ENCODE data around the gene SYNE1.
"Not testable (repeated sequence)": the region's sequence is repeated elsewhere in the genome, so short reads cannot be mapped to it uniquely, and the experiment has no call there.

Gene SYNE1

DNA sequence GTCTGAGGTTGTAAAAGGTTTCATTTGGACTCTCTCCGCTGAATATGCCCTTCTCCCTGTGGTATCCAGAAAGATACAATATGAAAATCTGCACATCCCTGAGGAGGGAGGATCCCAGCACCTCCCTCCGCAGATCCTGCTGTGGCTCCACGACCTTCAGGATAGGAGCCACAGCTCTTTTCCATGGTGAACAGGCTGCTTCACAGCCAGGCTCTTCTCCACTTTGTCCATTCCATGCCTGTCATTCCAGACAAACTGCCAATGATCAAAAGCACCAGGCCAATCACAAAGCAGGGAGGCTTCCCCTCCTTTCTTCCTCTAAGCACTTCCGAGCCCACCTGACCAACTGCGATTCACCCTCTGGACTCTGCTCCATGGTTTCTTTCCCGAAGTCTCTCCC is 489.9 kb downstream of the SYNE1 start:
- no peaks in the 10 kb centered on the region for H3K9me3 Mint-ChIP-seq
- no peak for DNase-seq
- no peak overlapping the region for H3K27ac Mint-ChIP-seq
- H3K4me1 Mint-ChIP-seq, result peaks cover 6% of the 10 kb centered on the region
- no peaks in the 10 kb centered on the region for H3K27me3 Mint-ChIP-seq (ENCODE audit: low read depth, poor library complexity)
- peaks cover 12% of the 10 kb centered on the region for H3K36me3 Mint-ChIP-seq (ENCODE audit: low read depth)
- H3K4me3 Mint-ChIP-seq, result no peak overlapping the region
- TF ChIP-seq, protein P1, sequence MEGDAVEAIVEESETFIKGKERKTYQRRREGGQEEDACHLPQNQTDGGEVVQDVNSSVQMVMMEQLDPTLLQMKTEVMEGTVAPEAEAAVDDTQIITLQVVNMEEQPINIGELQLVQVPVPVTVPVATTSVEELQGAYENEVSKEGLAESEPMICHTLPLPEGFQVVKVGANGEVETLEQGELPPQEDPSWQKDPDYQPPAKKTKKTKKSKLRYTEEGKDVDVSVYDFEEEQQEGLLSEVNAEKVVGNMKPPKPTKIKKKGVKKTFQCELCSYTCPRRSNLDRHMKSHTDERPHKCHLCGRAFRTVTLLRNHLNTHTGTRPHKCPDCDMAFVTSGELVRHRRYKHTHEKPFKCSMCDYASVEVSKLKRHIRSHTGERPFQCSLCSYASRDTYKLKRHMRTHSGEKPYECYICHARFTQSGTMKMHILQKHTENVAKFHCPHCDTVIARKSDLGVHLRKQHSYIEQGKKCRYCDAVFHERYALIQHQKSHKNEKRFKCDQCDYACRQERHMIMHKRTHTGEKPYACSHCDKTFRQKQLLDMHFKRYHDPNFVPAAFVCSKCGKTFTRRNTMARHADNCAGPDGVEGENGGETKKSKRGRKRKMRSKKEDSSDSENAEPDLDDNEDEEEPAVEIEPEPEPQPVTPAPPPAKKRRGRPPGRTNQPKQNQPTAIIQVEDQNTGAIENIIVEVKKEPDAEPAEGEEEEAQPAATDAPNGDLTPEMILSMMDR (IDR thresholded peaks at IDR 0.05), result no peak

DNA sequence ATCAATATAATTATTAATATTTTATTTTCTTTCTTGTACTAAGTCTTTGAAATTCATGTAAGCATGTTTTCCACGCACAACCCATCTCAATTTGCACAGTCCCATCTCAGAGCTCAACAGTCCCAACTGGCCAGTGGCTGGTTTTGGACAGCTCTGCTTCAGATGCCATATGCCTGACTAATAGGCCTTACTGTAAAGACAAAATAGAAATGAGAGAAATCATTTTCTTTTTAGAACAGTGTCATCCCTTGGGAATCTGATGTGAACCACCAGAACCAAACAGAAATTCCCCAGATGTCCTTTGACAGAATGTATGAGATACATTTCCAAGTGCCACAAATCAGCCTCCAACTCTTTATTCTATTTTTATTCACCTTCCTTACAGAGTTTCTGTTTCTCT is 490.8 kb downstream of the SYNE1 start:
- peaks cover 12% of the 10 kb centered on the region for H3K36me3 Mint-ChIP-seq (ENCODE audit: low read depth)
- H3K4me3 Mint-ChIP-seq, result no peak overlapping the region
- no peaks in the 10 kb centered on the region for H3K9me3 Mint-ChIP-seq
- DNase-seq, result no peak
- H3K4me1 Mint-ChIP-seq, result peaks cover 6% of the 10 kb centered on the region
- no peak overlapping the region for H3K27ac Mint-ChIP-seq
- TF ChIP-seq, protein P1 (IDR thresholded peaks at IDR 0.05), result no peak
- no peaks in the 10 kb centered on the region for H3K27me3 Mint-ChIP-seq (ENCODE audit: low read depth, poor library complexity)

DNA sequence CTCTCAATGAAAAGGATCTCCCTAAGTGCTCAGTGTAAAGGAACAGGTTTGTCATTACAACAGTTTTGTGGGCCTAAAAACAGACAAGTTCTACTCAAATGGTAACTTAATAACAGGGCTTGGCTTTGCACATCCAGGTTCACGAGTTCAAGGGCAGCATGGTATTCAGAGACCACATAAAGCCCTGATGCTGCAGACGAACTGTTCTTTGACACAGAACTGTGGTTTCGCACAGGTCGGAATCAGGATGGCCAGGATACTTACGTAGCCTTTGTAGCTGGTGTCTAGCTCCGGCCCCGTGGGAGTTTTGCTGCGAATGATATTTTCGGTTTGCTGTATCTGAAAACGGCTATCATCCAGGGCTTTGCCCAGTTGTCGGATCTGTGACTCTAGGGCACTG is 493.8 kb downstream of the SYNE1 start:
- no peaks in the 10 kb centered on the region for H3K9me3 Mint-ChIP-seq
- H3K4me3 Mint-ChIP-seq, result no peak overlapping the region
- TF ChIP-seq, protein P1 (IDR thresholded peaks at IDR 0.05), result no peak
- no peak for DNase-seq
- H3K27me3 Mint-ChIP-seq (ENCODE audit: low read depth, poor library complexity), result no peaks in the 10 kb centered on the region
- H3K4me1 Mint-ChIP-seq, result peaks cover 6% of the 10 kb centered on the region
- H3K27ac Mint-ChIP-seq, result no peak overlapping the region
- peaks cover 16% of the 10 kb centered on the region for H3K36me3 Mint-ChIP-seq (ENCODE audit: low read depth)

DNA sequence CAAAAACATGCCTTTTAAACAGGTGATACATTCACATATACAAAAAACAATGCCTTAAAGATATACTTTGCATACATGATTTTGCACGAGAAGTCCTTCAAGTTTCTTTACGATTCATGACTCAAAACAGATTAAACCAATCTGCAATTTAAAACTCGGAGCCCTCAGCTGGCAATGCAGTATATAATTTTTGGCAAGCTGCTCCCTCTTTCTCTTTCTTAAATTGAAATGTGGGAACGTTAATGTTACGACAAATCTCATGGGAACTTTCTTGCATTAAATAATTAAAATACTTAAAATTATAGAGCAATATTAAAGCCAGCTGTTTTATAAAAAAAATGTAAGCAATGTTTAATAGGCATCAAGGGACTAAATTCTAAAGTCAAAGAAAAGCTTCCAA is 495.1 kb downstream of the SYNE1 start:
- Mint-ChIP-seq H3K4me3 (no peak overlapping the region), H3K36me3 (ENCODE audit: low read depth) (peaks cover 16% of the 10 kb centered on the region), H3K9me3 (no peaks in the 10 kb centered on the region), H3K27me3 (ENCODE audit: low read depth, poor library complexity) (no peaks in the 10 kb centered on the region), H3K27ac (no peak overlapping the region), H3K4me1 (peaks cover 6% of the 10 kb centered on the region)
- TF ChIP-seq, protein P1 (IDR thresholded peaks at IDR 0.05), result no peak
- no peak for DNase-seq

DNA sequence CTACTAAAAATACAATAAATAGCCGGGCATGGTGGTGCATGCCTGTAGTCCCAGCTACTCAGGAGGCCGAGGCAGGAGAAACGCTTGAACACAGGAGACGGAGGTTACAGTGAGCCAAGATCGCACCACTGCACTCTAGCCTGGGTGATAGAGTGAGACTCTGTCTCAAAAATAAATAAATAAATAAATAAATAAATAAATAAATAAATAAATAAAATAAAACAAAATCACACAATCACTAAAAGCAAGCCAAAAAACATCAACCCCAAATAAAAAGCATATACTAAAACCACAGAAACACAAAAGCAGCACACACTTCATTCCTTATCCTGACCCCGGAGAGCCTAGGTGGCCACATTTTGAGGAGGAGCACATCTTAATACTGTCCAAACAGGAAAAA is 498.8 kb downstream of the SYNE1 start:
- peak overlapping the region; percentile 12 for H3K27ac Mint-ChIP-seq
- H3K9me3 Mint-ChIP-seq, result not testable (repeated sequence)

DNA sequence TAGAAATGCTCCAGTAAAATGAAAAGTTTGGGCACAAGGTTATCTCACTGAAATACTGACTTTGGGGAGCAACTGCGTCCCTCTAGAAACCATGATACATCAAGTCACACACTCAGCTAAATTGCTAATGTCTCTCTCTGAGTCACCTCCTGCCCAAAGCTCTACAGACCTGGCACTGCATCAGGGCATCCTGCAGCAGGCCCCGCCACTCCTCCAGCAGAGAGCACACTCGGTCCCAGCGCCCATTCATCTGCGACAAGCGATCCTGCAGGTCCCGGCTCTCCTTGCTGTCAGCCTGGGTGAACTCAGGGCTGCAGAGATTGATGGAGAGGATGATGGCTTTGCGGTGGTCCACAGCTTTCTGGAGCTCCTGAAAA is 500.7 kb downstream of the SYNE1 start:
- Mint-ChIP-seq H3K36me3 (ENCODE audit: low read depth) (peaks cover 39% of the 10 kb centered on the region), H3K27ac (no peak overlapping the region), H3K9me3 (no peaks in the 10 kb centered on the region), H3K4me1 (peaks cover 5% of the 10 kb centered on the region), H3K27me3 (ENCODE audit: low read depth, poor library complexity) (no peaks in the 10 kb centered on the region), H3K4me3 (no peak overlapping the region)
- TF ChIP-seq, protein P1 (IDR thresholded peaks at IDR 0.05), result no peak
- no peak for DNase-seq

More for the DNA sequence above, 498.8 kb downstream of the SYNE1 start:
- not testable (repeated sequence) for H3K4me3 Mint-ChIP-seq; DNase-seq; H3K27me3 Mint-ChIP-seq (ENCODE audit: low read depth, poor library complexity); H3K4me1 Mint-ChIP-seq
- peaks cover 31% of the 10 kb centered on the region for H3K36me3 Mint-ChIP-seq (ENCODE audit: low read depth)

All from nephron progenitor cell (in vitro differentiated cells).